GM21786 (cell line): ENCODE measurements around the gene PDZRN3.
A peak's percentile ranks its signal among the peaks of the same experiment; 100 is the strongest.

Source experiments
- ATAC-seq: cut with Tn5 transposase; IDR thresholded peaks from one replicate; pipeline ENCODE4 v1.9.1; 2021; ENCODE audit not compliant: unreplicated experiment

PDZRN3 gene

DNA sequence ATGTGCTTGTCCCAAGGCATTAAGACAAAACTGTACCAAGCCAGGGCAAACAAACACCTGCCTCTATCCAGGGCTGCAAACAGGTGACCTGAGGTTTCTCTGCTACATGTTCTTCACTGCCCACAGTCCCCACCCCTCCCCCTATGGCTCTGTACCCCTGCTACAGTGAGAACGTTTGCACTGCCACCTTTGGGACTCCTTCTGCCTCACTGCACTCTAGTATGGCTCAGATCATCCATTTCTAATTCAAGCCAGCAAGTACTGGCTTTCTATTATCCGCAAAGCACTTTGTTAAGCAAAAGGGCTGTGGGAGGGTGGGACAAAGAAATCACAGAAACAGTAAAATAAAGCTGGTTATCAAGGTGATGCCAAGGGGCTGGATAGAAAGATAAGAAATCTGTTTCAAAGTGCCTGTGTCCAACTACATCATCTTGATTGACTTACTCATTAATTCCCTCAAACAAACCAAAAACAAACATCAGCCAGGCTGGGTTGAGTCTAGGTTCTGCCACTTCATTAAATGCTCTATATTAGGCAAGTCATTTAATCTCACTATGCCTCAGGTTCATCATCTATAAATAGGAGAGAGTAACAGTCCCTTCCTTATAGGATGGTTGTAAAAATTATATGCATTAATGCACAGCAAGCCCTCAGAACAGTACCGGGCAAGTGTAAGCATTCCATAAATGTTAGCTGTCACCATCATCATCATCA, 95.3 kb downstream of the PDZRN3 start:
- no peak for ATAC-seq

DNA sequence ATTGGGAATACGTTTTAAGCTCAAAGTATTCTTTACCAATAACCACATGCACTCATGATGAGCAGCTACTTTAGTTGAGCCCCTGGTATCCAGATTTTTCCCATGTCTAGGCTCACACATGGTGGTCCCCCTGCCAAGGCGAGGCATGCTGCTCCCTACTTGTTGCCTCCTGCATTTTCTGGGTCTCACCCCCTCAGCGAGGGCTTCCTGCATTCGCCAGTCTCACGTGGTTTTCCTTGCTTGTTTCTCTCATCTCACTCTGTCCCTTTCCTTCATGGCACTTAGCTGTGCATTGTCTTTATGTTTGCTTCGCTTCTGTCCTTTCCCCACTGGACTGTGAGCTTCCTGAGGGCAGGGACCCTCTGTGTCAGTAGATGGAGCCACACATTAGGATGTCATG, 99.2 kb downstream of the PDZRN3 start:
- no peak for ATAC-seq

DNA sequence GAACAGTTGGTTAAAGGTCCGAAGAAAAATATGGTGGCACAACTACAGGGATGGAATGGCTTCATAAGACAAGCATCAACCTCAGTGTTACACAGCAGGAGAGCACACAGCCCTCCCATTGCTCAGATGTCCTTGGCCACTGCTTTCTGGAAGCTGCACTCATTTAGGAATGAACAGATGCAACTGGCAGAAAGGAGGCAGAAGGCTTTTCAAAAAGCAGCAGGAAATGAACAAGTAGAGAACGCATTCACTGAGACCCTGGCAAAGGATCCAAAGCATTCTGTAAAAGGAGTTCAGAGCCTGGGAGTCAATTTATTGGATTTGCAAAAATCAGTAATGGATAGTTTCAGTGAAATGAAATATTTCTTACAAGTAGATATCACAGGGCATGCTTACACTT, 101.1 kb downstream of the PDZRN3 start:
- no peak for ATAC-seq

DNA sequence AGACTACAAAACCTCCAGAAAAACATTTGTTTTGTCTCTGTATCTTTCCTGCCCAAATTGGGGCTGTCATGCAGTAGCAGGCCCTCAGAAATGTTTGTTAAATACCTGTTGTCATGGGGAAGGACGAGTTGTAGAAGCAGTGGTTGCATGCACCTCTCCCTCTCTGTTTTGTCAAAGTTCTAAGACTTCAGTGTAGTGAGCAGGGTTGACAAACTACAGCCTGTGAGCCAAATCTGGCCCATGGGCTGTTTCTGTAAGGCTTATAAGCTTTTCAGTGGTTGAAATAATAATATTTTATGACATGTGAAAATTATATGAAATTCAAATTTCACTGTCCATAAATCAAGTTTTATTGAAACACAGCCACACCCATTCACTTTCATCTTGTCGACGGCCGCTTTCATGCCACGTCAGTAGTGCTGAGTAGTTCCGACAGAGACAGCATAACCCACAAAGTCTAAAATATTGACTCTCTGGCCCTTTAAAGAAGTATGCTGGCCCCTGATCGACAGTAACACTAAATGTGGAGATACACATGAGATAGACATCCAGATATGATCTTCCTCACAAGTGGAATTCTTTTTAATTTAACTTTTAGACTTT, 102.9 kb downstream of the PDZRN3 start:
- no peak for ATAC-seq

DNA sequence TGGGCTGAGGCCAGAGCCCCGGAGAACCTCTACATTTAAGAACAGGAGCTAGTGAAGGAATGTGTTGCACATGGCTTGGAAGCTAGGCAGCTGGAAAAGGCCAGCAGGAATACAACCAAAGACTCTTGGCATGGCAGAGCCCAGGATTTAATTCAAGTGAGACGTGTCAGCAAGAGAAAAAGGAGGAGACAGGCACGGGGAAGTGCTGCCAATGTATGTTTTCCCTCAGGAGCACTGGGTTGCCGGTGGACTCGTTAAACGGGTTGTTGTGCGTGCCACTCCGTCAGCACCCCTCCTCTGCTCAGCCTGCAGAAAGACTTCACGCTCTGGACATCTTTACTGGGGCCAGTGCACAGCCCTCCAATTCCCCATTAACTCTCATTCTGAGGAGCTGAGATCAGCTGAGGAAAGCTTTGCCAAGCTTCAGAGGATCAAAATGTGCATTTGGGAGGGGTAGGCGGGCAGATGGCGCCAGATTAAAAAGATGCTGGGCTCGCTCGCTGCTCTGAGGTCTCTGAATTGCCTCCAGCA, 103.7 kb downstream of the PDZRN3 start:
- no peak for ATAC-seq

DNA sequence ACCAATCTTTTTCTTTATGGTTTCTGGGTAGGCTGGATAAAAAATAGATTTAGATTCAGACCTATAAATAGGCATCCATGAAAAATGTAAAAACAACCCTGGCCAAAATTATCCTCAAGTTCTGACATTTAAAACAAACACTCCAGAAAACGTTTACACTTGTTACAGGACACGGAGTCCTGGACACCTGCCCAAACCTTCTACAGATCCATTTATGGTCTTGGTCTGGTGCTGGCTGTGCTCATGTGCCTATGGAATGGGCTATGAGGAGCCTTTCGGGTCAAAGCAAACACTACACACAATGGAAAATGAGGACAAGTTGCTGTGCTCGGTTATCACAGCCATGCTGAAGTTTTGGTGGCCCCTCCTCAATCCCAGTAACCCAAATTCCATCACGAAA, 108.1 kb downstream of the PDZRN3 start:
- ATAC-seq, result no peak

DNA sequence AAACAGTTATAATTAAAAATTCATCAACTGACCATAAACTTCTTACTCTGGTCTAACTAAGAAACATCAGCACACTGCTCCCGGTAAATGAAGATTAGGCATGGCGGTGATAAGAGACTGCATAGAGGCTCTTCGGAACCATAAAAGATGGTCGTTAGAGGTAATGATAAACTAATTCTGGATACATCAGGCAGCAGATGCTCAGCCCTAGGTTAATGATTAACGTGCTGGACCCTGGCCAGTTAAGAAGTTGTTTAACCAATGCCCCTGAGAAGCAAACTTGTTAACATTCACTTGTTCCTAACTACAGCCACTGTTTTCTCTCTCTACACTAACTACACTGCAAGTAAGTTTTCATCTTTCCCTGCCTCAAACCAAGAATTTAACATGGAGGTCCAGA, 111.5 kb downstream of the PDZRN3 start:
- ATAC-seq, result no peak

DNA sequence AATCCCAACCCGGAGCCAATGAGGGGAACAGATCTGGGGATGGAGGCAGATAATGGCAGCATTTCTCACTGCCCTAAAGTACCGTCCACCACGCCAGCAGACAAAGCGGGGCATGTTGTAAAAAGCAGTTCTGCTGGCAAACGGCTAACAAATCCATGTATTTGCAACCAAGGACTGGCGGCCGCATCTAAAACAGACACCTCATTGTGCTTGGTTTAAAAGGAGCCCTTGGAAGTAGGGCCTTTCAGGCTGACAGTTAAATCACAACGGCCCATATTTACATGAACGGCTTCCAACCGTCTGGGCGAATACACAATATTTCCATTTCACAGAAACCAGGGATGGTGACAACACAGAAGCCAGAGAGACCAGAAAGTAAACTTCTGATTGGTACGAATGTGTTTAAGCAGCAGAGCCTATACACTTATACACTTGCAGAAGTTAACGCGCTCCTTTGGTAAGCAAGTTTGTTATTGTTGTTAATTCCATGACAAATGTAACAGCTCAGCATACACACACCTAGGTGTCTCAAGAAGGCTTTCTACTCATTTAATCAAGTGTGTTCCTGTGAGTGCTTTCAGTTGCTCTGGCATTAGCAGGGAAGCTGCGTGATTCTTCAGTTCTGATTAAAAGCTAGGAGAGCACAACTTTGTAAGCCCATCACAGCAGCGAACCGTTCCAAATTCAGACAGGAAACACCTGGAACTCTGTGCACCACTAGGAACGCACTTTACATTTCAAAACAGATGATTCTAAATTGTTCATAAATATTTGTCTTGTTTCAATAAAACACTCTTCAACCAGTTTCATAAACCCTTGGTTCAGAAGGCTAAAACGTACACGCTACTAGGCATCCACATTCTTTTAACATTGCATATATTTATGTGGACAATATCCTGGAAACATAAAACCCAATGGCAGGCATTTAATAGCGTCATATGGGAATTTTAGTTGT, 112.9 kb downstream of the PDZRN3 start:
- no peak for ATAC-seq

DNA sequence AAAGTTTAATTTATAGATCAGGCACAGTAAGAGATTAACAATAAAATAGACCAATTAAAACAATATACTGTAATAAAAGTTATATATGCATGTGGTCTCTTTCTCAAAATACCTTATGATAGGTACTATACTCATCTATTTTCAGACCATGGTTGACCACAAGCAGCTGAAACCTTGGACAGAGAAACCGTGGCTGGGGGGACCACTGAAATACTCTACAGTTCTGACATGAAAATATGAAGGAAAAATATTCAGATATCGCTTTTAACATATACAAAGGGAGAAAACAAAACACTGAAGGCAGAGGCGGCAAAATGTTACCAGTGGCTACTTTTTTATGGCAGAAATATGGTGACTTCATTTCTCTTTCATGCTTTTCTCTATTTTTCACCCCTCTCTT, 114.0 kb downstream of the PDZRN3 start:
- ATAC-seq, result no peak

DNA sequence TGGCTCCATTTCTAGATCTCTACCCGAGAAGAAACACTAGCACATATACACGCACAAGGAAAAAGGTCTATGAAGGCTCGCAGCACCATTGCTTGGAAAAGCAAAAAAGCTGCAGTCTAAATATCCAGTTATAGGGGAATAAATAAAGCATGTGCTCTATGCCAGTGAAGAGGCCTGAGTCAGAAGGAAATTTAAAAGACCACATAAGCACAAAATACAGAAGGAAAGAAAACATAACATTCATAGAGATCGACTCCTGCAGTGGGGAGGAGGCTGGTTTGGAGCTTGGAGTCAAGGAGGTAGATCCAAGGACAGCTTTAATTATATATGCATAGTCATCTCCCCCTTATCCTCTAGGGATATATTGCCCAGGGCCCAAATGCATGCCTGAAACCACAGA, 114.4 kb downstream of the PDZRN3 start:
- no peak for ATAC-seq

DNA sequence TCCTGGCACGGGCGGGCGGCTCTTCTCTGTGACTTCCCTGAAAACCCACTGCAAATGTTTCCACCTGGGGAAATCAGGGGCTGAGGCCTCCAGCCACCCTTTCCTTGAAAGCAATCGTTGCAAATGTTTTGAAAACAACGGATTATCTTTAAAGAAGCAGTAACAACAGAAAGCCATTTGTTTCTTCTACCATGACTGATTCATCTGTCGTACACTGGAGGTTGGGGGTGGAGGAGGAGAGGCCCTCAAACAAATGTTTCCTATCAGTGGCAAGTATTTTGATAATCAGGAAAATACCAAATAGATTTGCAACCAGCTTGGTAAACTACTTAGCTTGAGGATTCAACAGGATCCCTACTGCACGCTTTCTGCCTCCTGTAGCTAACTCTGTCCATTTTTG, 114.9 kb downstream of the PDZRN3 start:
- ATAC-seq, result no peak

DNA sequence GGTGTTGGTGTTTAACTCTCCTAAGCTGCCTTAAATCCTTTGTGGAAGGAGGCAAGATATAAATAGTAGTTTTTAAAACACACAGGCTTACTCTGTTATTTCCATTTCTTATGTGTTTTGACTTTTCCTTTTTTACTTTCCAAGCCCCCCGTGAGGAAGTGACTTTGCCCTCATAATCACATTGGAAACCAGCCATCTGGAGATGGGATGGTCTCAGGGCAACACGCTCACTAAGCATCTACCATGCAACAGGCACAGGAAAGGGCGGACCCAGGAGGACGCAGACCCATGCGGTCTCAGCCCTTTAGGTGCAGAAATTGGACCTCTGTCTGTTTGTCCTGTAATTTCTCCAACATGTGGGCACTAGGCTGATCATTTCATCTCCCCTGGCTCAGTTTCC, 115.7 kb downstream of the PDZRN3 start:
- ATAC-seq, result no peak

DNA sequence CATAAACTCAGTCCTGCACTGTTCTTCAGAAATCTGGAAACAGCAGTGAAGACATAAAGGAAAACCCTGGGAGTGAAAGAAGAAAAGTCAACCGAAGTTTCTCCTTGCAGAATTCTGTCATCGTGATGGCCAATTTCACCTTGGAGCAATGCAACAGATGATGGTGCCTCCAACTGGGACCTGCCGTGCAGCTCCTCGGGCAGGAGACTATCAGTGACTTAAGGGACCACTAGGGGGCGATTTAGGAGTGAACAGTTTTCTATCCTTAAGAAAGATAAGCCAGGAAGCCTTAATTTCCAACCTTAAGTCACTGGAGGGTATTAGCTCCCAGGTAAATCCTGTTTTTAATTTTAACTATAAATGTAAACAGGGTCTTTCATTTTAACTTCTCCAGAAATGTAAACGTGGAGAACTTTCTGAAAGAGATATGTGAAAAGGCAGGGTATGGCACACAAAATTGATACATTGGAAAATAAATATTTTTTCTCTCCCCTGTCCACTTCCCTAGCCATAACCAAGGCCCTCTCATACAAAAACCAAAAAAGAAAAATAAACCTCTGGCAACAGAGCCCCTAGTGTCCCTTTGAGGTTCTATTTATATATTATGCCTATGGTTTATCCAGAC, 116.3 kb downstream of the PDZRN3 start:
- peak; percentile 59 for ATAC-seq

DNA sequence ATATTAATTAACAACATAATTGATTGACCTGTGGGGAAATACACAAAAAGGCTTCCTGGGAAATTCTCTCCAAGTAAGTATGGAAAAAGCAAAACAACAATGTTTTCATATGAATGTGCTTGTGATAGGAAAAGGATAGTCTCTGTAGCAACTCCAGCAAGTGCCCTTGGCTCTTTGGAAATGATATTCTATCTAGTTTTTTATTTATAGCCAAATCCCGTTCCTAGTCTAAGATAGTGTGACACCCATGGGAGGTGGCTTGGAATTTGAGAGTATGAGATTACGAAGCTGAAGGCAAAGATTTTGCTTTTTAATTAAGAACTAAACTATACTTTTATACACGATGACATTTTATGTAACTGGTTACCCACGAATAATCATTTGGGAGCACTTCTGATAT, 119.9 kb downstream of the PDZRN3 start:
- ATAC-seq, result no peak

DNA sequence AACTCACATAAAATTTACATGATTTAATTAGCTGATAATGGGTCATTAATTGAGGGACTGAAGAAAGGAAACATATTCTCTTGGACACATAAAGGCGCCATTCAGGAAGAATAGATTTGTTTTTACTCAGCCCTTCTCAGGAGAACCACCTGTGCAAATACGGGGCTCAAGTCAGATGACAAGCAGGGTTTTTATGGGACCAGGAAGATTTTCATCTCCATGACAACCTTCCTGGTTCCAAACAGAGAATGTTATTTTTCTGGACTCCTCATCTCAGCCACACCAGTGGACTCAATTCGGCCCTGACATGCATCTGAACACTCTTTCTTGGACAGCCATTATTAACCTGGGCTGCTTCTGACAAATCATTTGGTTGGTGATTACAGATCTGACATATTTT, 120.5 kb downstream of the PDZRN3 start:
- ATAC-seq, result no peak

DNA sequence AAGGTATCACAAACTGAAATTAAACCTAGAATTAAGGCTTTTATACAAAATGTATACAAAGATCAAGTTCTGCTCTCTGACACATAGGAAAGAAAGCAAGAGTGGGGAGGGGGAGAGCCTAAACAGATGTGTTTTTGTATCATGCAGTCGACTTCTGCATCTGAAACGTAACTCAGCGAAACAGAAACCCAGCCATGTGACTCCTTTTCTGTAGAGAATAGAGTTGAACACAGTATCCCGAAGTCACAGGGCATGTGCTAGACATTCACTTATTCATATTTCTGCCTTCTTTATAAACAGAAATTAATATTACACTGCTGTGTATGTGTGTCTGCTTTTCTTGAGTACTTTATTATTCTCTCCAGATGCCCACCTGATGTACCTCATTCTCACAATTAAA, 121.0 kb downstream of the PDZRN3 start:
- ATAC-seq, result no peak

DNA sequence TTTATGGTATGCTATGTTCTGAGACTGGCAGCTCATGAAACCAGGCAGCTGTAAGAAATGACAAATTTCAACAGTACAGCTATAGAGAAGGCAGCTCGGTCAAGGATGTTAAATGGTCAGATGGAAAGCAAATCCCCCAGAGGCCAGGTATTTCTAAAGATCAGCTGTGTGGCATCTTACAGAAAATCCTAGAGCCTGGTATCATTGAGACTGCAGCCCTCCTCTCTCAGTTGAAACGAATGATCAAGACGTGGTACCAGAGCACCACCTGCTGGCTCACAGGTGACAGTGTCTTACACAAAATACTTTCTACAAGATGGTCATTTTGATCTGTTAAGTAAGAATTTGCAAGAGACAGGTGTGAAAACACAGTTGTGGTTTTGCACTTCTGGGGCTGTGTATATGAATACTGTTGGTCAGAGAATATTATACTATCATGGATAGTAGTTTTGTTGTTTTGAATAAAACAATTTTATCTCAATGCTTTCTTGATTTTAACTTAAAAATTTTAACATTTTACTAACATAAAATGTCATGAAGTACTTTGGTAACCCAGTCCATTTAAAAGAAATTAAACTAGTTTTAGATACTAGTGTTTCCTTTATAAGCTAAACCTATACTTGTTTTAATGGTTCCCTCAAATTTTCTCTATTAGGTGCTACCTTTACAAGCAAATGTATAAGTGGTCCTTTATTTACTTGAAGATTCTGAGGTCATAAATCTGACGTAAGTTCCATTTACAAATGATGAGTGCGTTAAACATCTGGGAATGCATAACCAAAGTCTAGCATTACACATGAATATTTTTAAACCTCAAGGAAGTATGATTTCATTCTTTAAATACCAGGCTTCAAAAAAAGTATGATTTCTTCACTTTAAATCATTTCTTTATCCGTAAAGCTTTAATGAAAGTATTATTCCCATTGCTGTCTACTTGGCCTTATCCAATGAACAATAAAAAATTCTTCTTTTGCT, 121.8 kb downstream of the PDZRN3 start:
- peak; percentile 65 for ATAC-seq

DNA sequence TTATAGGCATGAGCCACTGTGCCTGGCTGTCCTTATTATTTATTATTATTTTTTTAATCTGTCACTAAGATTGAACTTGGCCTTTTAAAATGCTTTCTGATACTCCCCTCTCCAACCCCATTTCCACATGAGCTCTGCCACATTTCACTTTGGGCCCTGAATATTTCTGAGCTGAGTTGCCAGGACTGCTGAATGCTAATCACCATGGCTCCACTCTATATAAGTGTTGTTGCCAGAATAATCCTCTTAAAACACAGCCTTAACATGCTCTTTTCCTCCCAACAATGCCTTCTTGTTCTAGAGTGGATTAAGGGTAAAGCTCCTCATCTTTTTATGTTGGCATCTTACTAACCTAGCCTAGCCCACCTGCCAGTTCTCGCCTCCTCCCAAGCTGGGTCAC, 124.4 kb downstream of the PDZRN3 start:
- no peak for ATAC-seq

DNA sequence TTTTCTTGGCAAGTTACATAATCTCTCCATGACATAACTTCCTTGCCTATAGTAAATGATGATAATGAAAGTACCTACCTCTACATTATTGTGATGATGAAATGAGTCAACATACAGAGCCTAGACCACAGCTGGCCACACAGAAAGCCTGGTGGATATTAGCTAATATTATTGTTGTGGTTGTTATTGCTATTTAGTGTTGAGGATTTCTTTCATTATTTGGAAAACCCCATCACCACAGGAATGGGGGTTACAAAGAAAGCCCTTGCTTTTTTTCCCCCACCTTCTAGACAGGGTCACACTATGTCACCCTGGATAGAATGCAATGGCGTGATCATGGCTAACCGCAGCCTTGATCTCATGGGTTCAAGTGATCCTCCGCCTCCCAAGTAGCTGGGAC, 125.0 kb downstream of the PDZRN3 start:
- no peak for ATAC-seq
